ENCODE measurements around the gene COL13A1. TPM values are rescaled to one million over a fixed set of nuclear protein-coding genes. Genes with fewer than 3 reads are reported as not detected.

COL13A1 gene
- total RNA-seq, 4 donors from 2014 or later, result 2.0 to 3.8 TPM; not detected in 2

GRCh38 chr10:69847458-69847857 is 45.8 kb downstream of the COL13A1 start:
- no peaks in the 10 kb centered on the region for H3K9me3 ChIP-seq
- H3K27me3 ChIP-seq, result peaks cover 0 to 19% (median 0%) of the 10 kb centered on the region in 4 donors
- 76 to 84% methylated on average over 5 of the region's 5 CpGs for WGBS, 2 donors
- no peaks in the 10 kb centered on the region for H3K36me3 ChIP-seq
- H3K4me3 ChIP-seq, result no peak overlapping the region
- intact Hi-C loops (cut with DNase I), result no loop called here
- H3K27ac ChIP-seq, result no peak overlapping the region
- TF ChIP-seq, protein P1, sequence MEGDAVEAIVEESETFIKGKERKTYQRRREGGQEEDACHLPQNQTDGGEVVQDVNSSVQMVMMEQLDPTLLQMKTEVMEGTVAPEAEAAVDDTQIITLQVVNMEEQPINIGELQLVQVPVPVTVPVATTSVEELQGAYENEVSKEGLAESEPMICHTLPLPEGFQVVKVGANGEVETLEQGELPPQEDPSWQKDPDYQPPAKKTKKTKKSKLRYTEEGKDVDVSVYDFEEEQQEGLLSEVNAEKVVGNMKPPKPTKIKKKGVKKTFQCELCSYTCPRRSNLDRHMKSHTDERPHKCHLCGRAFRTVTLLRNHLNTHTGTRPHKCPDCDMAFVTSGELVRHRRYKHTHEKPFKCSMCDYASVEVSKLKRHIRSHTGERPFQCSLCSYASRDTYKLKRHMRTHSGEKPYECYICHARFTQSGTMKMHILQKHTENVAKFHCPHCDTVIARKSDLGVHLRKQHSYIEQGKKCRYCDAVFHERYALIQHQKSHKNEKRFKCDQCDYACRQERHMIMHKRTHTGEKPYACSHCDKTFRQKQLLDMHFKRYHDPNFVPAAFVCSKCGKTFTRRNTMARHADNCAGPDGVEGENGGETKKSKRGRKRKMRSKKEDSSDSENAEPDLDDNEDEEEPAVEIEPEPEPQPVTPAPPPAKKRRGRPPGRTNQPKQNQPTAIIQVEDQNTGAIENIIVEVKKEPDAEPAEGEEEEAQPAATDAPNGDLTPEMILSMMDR (IDR thresholded peaks at IDR 0.05), result no peak
- TF ChIP-seq POLR2A (IDR thresholded peaks at IDR 0.05), result no peak
- no peak for DNase-seq
- H3K4me1 ChIP-seq, result peaks cover 6 to 16% (median 8%) of the 10 kb centered on the region in 3 donors

DNA sequence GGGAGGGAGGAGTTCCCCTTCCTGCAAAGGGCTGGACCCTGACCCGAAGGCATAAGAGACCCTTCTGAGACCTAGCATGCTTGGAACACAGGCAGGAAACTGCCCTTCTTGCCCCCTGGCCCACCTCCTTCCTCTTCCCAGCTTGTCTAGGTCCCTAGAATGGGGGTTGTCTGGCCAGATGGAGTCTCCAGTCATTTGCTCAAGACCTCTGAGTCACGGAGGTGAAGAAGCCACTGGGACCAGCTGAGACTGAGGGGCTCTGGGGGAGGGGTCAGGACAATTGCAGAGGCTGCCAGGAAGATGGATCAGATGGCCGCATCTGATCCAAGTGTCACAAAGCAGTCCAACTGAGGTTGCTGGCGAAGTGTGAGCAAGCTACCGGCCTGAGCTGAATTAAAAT is 46.2 kb downstream of the COL13A1 start:
- no peak overlapping the region for H3K27ac ChIP-seq
- no peak for DNase-seq
- peaks cover 0 to 19% (median 0%) of the 10 kb centered on the region in 4 donors for H3K27me3 ChIP-seq
- H3K9me3 ChIP-seq, result no peaks in the 10 kb centered on the region
- H3K4me1 ChIP-seq, result peaks cover 6 to 16% (median 8%) of the 10 kb centered on the region in 3 donors
- 66 to 87% methylated on average over 5 of the region's 5 CpGs for WGBS, 2 donors
- no peaks in the 10 kb centered on the region for H3K36me3 ChIP-seq
- TF ChIP-seq, protein P1 (IDR thresholded peaks at IDR 0.05), result no peak
- no peak for TF ChIP-seq POLR2A (IDR thresholded peaks at IDR 0.05)
- intact Hi-C loops (cut with DNase I), result no loop called here
- no peak overlapping the region for H3K4me3 ChIP-seq

GRCh38 chr10:69848454-69848853 is 46.7 kb downstream of the COL13A1 start:
- peaks cover 0 to 19% (median 0%) of the 10 kb centered on the region in 4 donors for H3K27me3 ChIP-seq
- H3K4me3 ChIP-seq, result no peak overlapping the region
- TF ChIP-seq POLR2A (IDR thresholded peaks at IDR 0.05), result no peak
- TF ChIP-seq, protein P1 (IDR thresholded peaks at IDR 0.05), result no peak
- intact Hi-C loops (cut with DNase I), result no loop called here
- H3K4me1 ChIP-seq, result peaks cover 6 to 16% (median 8%) of the 10 kb centered on the region in 3 donors
- WGBS, 2 donors, result 84 to 94% methylated on average over 7 of the region's 7 CpGs
- no peak for DNase-seq
- H3K9me3 ChIP-seq, result no peaks in the 10 kb centered on the region
- no peak overlapping the region for H3K27ac ChIP-seq
- H3K36me3 ChIP-seq, result no peaks in the 10 kb centered on the region

GRCh38 chr10:69849825-69850224 is 48.1 kb downstream of the COL13A1 start:
- no peak for DNase-seq
- TF ChIP-seq, protein P1 (IDR thresholded peaks at IDR 0.05), result no peak
- TF ChIP-seq POLR2A (IDR thresholded peaks at IDR 0.05), result no peak
- H3K27ac ChIP-seq, result no peak overlapping the region
- H3K27me3 ChIP-seq, result peaks cover 0 to 19% (median 0%) of the 10 kb centered on the region in 4 donors
- no peaks in the 10 kb centered on the region for H3K9me3 ChIP-seq
- H3K36me3 ChIP-seq, result no peaks in the 10 kb centered on the region
- intact Hi-C loops (cut with DNase I), result no loop called here
- H3K4me1 ChIP-seq, result peaks cover 6 to 16% (median 8%) of the 10 kb centered on the region in 3 donors
- H3K4me3 ChIP-seq, result no peak overlapping the region
- WGBS, 2 donors, result 67 to 81% methylated on average over 6 to 7 of the region's 7 CpGs

GRCh38 chr10:69850440-69850839 is 48.7 kb downstream of the COL13A1 start:
- Histone ChIP-seq H3K4me3 (no peak overlapping the region), H3K4me1 (peaks cover 4 to 14% (median 8%) of the 10 kb centered on the region in 3 donors), H3K36me3 (no peaks in the 10 kb centered on the region), H3K9me3 (no peaks in the 10 kb centered on the region), H3K27ac (no peak overlapping the region), H3K27me3 (peaks cover 0 to 18% (median 0%) of the 10 kb centered on the region in 4 donors)
- WGBS, 2 donors, result 73 to 80% methylated on average over 3 to 4 of the region's 6 CpGs
- intact Hi-C loops (cut with DNase I), result no loop called here
- no peak for DNase-seq
- TF ChIP-seq POLR2A (IDR thresholded peaks at IDR 0.05), result no peak
- TF ChIP-seq, protein P1 (IDR thresholded peaks at IDR 0.05), result no peak

All from esophagus squamous epithelium (tissue), 5 donors.